ENCODE measurements around the gene ELN. TPM values are rescaled to one million over a fixed set of nuclear protein-coding genes. Genes with fewer than 3 reads are reported as not detected.

Gene ELN
- total and polyA plus RNA-seq, 9 of the 15 experiments (the other 6 are each of a cell fraction or from before 2014, with no cell fraction given): 0.20 TPM; not detected in 8

GRCh38 chr7:73995821-73996511 is 32.0 kb upstream of the ELN start:
- BruUV-seq (replicated peaks): no TSS peak
- Histone ChIP-seq H3K4me2 (ENCODE audit: insufficient read depth, low read length) (no peak overlapping the region), H3K4me1 (replicated peaks in 1 of 2; ENCODE audit: control insufficient read depth in 2 of 2, insufficient read depth in 2 of 2, low read length in 2 of 2) (peaks cover 0 to 2% of the 10 kb centered on the region in 2 experiments; a peak in 1 of 5 replicates), H3K27ac (ENCODE audit: extremely low read depth, low read depth, low read length) (no peak overlapping the region), H4K20me1 (replicated peaks; ENCODE audit: control insufficient read depth, insufficient read depth, low read length) (no peaks in the 10 kb centered on the region), H3K9me3 (replicated peaks; ENCODE audit: control insufficient read depth, insufficient read depth, low read depth, low read length) (peaks cover 5% of the 10 kb centered on the region), H3K9me1 (ENCODE audit: control insufficient read depth, insufficient read depth, low read length) (no peaks in the 10 kb centered on the region), H3K36me3 (ENCODE audit: control insufficient read depth, insufficient read depth, low read length) (no peaks in the 10 kb centered on the region), H3K27me3 (ENCODE audit: control insufficient read depth in 2 of 2, insufficient read depth in 2 of 2, low read length in 2 of 2) (peaks cover 9 to 41% of the 10 kb centered on the region in 2 experiments), H3K4me3 (no peak overlapping the region), H3K9ac (ENCODE audit: insufficient read depth in 1 of 2, low read depth in 2 of 2, low read length in 2 of 2) (no peak overlapping the region), H2AFZ (ENCODE audit: low read depth, low read length) (no peak overlapping the region), H3K79me2 (ENCODE audit: control insufficient read depth, insufficient read depth, low read length) (no peaks in the 10 kb centered on the region)
- in situ Hi-C loops (cut with MboI): no loop called here
- intact Hi-C loops (cut with micrococcal nuclease): no loop called here
- TF ChIP-seq NEUROD1 (IDR thresholded peaks at IDR 0.05; ENCODE audit: borderline replicate concordance, low read depth, low read length, partially characterized antibody): no peak
- TF ChIP-seq CEBPB (tag; IDR thresholded peaks at IDR 0.05): no peak
- TF ChIP-seq ZNF830 (CRISPR knock-in tag; IDR thresholded peaks at IDR 0.05): no peak
- no peak for TF ChIP-seq CREB3L1 (IDR thresholded peaks at IDR 0.05; ENCODE audit: borderline replicate concordance, low read depth)
- no peak for TF ChIP-seq GATA2 (CRISPR knock-in tag; IDR thresholded peaks at IDR 0.05)
- no peak for TF ChIP-seq ZNF639 (CRISPR knock-in tag; conservative IDR thresholded peaks at IDR 0.05 in 1 of 2, IDR thresholded peaks at IDR 0.05 in 1 of 2)
- ChIA-PET POLR2A (interaction anchor here (1.1 kb wide), 1 partner anchor 13 kb away, joined by 4 read pairs; no protein-coding TSS in a partner anchor), CTCF (ENCODE audit: low intra/inter-chr PET ratio) (no interaction called here)
- 2% methylated on average over 3 of the region's 3 CpGs for WGBS (ENCODE audit: insufficient coverage, low coverage, missing lambda C conversion rate)
- FAIRE-seq: no peak
- ATAC-seq: no peak
- no peak for DNase-seq (ENCODE audit: extremely low read depth in 1 of 4, low spot score in 3 of 4)
